A549 (cell line): ENCODE measurements around the gene LCN1.

Experiments used
- BHLHE40 ChIP-seq: IDR thresholded peaks from 2 replicates; pipeline ENCODE4 v1.6.1; 2012; ENCODE audit warnings: low read depth, low read length, inconsistent platforms
- CBX2 ChIP-seq: fragments of 200-600 bp; sonication (generic); IDR thresholded peaks from 2 replicates; pipeline ENCODE4 v1.6.1; 2016; ENCODE audit warnings: low read depth, mild to moderate bottlenecking, borderline replicate concordance
- CEBPB ChIP-seq, 2 experiments: fragments of >200 bp in 1 of 2; sonication (Bioruptor Twin) in 1 of 2; formaldehyde crosslinking in 1 of 2; IDR thresholded peaks; 2 replicates each; pipeline ENCODE4 v1.6.1; 2012 to 2016
- CTCF ChIP-seq: fragments of >200 bp; sonication (Bioruptor Twin); formaldehyde crosslinking; IDR thresholded peaks from 3 replicates; pipeline ENCODE4 v1.5.1; 2016
- EP300 ChIP-seq, 2 experiments: fragments of >200 bp; sonication (Bioruptor Twin); formaldehyde crosslinking; IDR thresholded peaks; 2 replicates in 1 of 2; 3 replicates in 1 of 2; pipeline ENCODE4 v1.6.1; 2016 to 2017
- FOSB ChIP-seq: fragments of 250-450 bp; sonication (Bioruptor Pico); IDR thresholded peaks from 2 replicates; pipeline ENCODE4 v1.5.0; 2020; ENCODE audit warnings: mild to moderate bottlenecking, moderate library complexity
- JUN ChIP-seq, 2 experiments: fragments of >200 bp; sonication (Bioruptor Twin); formaldehyde crosslinking; IDR thresholded peaks; 2 replicates in 1 of 2; 3 replicates in 1 of 2; pipeline ENCODE4 v1.6.1; 2016 to 2017
- KDM1A ChIP-seq: fragments of 200-600 bp; sonication (generic); IDR thresholded peaks from 2 replicates; pipeline ENCODE4 v1.6.1; 2016; ENCODE audit warnings: low read depth, mild to moderate bottlenecking
- MAX ChIP-seq: IDR thresholded peaks from 2 replicates; pipeline ENCODE4 v1.6.1; 2012
- MYC ChIP-seq: IDR thresholded peaks from 2 replicates; pipeline ENCODE4 v1.6.1; 2012; ENCODE audit warnings: mild to moderate bottlenecking, inconsistent platforms, low read length, improper control_type of control experiment, borderline replicate concordance
- POLR2A ChIP-seq: IDR thresholded peaks from 2 replicates; pipeline ENCODE4 v1.6.1; 2012; ENCODE audit warnings: mild to moderate bottlenecking, low read length
- POLR2AphosphoS2 ChIP-seq: conservative IDR thresholded peaks from 2 replicates; pipeline ENCODE4 v1.6.1; 2012; ENCODE audit warnings: low read length, improper control_type of control experiment, inconsistent platforms
- RARB ChIP-seq: fragments of 250-450 bp; sonication (Bioruptor Pico); IDR thresholded peaks from 2 replicates; pipeline ENCODE4 v1.8.0; 2021; ENCODE audit warnings: mild to moderate bottlenecking, moderate library complexity
- USF2 ChIP-seq: fragments of 450-650 bp; IDR thresholded peaks from 2 replicates; pipeline ENCODE4 v1.6.1; 2014; ENCODE audit warnings: antibody characterized with exemption

GRCh38 chr9:135526089-135526729 is 5.0 kb downstream of the LCN1 start:
- TF ChIP-seq CTCF (no peak), MYC (no peak), POLR2A (no peak), CBX2 (no peak), EP300 (IDR thresholded peaks at IDR 0.05) (no peak), FOSB (CRISPR knock-in tag) (no peak), KDM1A (no peak), MAX (no peak), USF2 (no peak), POLR2AphosphoS2 (no peak), JUN (IDR thresholded peaks at IDR 0.05) (no peak), RARB (CRISPR knock-in tag) (no peak), BHLHE40 (no peak), CEBPB (IDR thresholded peaks at IDR 0.05) (no peak)
